Thyroid gland (tissue), 4 donors: ENCODE results near the gene LAMA2.

Experiments
- POLR2A ChIP-seq, 2 donors: fragments of 450-650 bp; IDR thresholded peaks; one replicate each; pipeline ENCODE4 v1.6.1; 2017; ENCODE audit warnings: antibody characterized with exemption in 2 of 2, mild to moderate bottlenecking in 2 of 2, moderate library complexity in 1 of 2
- TF ChIP-seq, protein P1 (sequence below), 6 experiments: fragments of 200-600 bp in 3 of 6; fragments of 450-650 bp in 3 of 6; sonication (generic) in 3 of 6; IDR thresholded peaks; one replicate each; pipeline ENCODE4 v1.5.1; 2016 to 2019; ENCODE audit warnings: antibody characterized with exemption in 6 of 6, mild to moderate bottlenecking in 2 of 6, inconsistent platforms in 1 of 6, moderate library complexity in 1 of 6

DNA sequence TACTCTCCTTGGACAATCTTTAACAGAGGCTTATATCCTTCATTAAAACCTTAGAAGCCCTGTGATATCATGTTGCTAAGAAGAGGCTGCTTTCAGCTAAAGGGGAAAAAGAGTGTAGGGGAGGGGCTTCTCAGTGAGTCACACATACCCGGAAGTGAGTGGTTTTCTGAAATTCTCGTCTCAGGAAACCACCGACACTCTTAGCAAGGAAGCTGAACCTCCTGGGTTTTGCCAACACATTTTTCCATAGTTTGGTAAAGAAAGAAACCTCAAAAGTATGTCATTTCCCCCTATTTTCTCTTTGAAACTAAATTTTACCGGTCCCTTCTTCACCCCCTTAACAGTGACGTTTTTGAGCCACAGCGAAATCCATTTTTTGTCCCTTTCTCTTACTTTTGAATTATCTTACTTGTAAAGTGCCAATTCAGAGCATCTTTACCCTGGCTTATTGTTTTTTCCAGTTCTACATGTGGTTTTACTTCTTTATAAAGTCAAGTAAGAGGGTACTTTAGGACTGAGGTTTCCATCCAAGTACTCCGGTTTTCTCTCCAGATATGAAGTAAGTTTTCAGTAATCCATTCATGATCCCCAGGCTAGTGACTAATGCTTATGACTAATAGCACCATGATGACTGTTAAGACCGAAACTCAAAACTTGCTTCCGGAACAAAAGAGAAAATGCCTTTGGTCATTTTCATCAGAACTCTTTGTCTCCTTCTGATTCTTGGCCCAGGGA, 607.8 kb downstream of the LAMA2 start:
- TF ChIP-seq, protein P1, sequence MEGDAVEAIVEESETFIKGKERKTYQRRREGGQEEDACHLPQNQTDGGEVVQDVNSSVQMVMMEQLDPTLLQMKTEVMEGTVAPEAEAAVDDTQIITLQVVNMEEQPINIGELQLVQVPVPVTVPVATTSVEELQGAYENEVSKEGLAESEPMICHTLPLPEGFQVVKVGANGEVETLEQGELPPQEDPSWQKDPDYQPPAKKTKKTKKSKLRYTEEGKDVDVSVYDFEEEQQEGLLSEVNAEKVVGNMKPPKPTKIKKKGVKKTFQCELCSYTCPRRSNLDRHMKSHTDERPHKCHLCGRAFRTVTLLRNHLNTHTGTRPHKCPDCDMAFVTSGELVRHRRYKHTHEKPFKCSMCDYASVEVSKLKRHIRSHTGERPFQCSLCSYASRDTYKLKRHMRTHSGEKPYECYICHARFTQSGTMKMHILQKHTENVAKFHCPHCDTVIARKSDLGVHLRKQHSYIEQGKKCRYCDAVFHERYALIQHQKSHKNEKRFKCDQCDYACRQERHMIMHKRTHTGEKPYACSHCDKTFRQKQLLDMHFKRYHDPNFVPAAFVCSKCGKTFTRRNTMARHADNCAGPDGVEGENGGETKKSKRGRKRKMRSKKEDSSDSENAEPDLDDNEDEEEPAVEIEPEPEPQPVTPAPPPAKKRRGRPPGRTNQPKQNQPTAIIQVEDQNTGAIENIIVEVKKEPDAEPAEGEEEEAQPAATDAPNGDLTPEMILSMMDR (IDR thresholded peaks at IDR 0.05): no peak
- peak in 1 of 2 donors; percentile 21 for TF ChIP-seq POLR2A (IDR thresholded peaks at IDR 0.05)
